Right ventricle myocardium superior (tissue), 1 donor: ENCODE measurements around the gene HNMT. TPM values are rescaled to one million over a fixed set of nuclear protein-coding genes. Genes with fewer than 3 reads are reported as not detected.
"Not testable (repeated sequence)": the region's sequence is repeated elsewhere in the genome, so short reads cannot be mapped to it uniquely, and the experiment has no call there.

ENCODE experiments used
- ATAC-seq: fragments of 200-7000 bp; cut with Tn5 transposase; one replicate; pipeline ENCODE4 v1.9.1; 2020; ENCODE audit warnings: mild to moderate bottlenecking; ENCODE audit not compliant: poor library complexity
- DNase-seq: peaks from one replicate; pipeline ENCODE4 v3.0.0-alpha.2; 2020
- intact Hi-C: fragments of 100-400 bp; cut with DNase I; formaldehyde crosslinking; loops from one replicate; pipeline ENCODE4 v1.11.2; 2022
- total RNA-seq: library from RNA; stranded (reverse); fragmentation: NEBNext Ultra II Directional; extraction: Animal tissue kit (Norgen Biotek cat#: 25700); gene quantifications from one replicate; pipeline ENCODE4 v1.2.1, GENCODE V29; 2021
- donor health status: DM: no; HTN: yes; CAD: no; lungs with severe emphysema.

HNMT gene
- total RNA-seq, 1 donor from 2014 or later = 12.7 TPM

DNA sequence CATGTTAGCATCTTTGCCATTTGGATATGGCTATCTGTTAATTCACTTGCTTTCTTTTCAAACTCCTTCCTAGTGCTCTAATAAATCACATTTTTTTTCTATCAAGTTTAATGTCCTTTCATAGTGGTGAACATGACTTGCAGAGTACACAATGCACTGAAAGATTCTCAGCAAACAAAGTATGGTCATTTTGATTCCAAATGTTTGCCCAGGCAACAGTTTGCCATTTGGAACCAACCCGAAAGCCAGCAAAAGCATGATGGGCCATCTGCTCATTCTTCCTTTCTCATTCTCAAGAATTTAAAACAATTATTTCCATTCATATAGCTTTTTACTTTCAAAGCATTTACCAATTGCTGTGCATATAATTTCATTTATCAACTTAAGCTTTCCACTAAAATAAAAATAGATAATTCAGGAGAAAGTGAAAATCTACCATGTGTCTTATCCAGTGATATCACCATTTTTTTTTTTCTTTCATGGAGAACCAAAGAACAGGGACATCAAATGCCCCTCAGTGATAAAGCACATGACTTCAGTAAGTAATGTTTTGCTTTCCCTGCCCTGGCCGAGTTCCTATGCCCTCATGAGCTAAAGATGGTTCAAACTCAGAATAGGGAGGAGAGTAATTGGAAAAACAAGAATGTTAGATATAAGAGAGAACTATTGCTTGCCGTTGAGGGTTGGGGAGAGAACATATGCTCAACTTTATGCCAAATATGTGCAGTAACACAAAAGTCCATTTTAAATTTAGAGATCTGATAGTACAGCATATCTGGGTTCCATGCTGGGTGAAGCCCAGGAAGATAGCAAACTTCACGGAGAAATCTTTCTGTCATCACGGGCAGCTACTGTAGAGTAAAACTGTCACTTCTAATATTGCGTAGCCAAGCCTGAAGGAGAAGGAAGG is 62.1 kb downstream of the HNMT start:
- no peak for ATAC-seq
- intact Hi-C loops = no loop called here

GRCh38 chr2:138028538-138028937 is 64.3 kb downstream of the HNMT start:
- intact Hi-C loops = no loop called here
- peak; percentile 56 for ATAC-seq
- DNase-seq = no peak

More for the DNA sequence above, 62.1 kb downstream of the HNMT start:
- DNase-seq = no peak

DNA sequence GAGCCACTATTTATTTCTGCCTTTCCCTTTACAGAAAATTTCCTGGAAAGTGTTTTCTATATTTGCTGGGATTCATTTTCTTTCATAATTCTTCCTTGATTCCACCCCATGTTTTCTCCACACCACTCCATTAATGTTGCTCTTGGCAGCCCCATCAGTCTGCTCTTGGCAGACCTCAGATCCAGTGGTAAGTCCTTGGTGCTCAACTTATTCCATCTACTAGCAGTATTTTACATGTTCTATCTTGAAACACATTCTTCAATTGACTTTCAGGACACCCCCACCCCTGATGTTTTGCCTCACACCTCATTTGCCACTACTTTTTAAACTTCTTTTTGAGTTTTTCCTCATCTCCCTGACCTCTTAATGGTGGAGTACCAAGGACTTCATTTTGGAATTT is 65.0 kb downstream of the HNMT start:
- intact Hi-C loops = no loop called here
- DNase-seq (peak; percentile 37), ATAC-seq (peak; percentile 73)

DNA sequence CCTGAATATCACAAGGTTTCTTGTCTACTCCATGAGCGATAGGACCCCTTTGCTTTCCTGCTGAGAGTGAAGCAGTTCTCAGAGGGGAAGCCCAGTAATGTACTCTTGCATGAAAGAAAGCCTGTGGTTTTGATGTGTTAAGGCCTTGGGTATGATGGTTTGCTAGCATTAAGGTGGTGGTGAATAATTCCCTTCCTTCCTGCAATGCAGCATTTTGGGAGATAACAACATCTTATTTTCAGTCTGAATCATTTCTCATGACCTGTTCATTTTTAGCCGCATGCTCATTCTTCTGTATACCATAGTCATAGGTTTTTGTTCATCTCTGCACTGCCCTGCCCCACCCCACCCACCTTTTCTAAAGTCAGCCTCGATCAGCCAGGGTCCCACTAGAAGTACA is 66.2 kb downstream of the HNMT start:
- no peak for ATAC-seq
- no peak for DNase-seq
- intact Hi-C loops = no loop called here

DNA sequence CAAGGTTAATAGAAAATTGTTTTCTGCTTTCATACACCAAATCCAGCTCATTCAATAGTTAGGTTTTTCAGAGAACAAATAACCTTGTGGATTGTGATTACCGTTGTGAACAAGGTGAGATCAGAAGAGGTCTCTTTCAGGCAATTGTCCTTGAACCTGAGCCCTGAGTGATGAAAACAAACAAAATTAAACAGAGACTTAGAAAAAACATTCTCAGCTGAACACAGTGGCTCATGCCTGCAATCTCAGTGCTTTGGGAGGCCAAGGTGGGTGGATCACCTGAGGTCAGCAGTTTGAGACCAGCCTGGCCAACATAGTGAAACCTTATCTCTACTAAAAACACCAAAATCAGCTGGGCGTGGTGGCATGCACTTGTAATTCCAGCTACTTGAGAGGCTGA is 68.1 kb downstream of the HNMT start:
- DNase-seq (no peak), ATAC-seq (no peak)
- intact Hi-C loops = no loop called here

GRCh38 chr2:138034536-138034935 is 70.3 kb downstream of the HNMT start:
- intact Hi-C loops = no loop called here
- DNase-seq = no peak
- ATAC-seq = no peak

- DNase-seq (no peak), ATAC-seq (no peak)
- intact Hi-C loops = no loop called here
These were observed 71.4 kb downstream of the HNMT start for GRCh38 chr2:138035608-138036217.

- intact Hi-C loops = no loop called here
- DNase-seq (no peak), ATAC-seq (no peak)
These were observed 72.2 kb downstream of the HNMT start for GRCh38 chr2:138036522-138036921.

DNA sequence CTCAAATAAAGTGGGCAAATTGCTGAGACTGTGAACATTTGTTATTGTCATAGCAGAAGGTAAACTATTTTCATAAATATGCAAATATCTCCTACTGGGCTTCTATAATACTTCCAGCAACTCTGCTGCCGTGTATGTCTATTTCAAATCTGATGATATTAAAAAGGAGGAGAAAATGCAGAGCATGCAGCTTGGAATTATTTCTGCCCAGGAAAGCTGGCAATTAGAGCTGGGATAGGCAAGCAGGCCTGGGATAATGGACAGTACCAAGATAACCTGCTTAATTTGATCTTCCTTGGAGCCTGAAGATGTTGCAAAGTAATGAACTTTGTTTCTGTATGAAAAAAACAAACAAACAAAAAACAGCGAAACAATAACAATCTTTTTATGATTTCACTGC is 72.8 kb downstream of the HNMT start:
- intact Hi-C loops = no loop called here
- DNase-seq = no peak
- ATAC-seq = no peak

DNA sequence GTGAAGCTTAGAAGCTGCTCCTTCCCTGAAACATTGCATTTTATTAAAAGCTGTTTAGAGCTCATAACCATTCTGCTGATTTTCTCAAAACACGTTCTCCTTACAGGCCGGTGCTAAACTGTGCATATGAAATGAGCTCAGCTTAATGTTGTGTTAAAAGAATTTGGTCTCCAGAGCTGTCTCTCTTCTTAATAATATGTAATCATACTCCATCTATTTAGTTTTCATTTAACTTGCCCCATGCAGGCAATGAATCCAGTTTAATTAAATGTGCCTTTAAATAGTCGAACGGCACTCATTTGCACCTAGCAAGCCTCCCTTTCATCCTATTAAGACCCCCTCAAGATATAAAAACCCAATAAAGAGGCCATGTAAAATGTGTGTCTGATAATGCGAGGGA is 76.3 kb downstream of the HNMT start:
- intact Hi-C loops = no loop called here
- ATAC-seq = no peak

DNA sequence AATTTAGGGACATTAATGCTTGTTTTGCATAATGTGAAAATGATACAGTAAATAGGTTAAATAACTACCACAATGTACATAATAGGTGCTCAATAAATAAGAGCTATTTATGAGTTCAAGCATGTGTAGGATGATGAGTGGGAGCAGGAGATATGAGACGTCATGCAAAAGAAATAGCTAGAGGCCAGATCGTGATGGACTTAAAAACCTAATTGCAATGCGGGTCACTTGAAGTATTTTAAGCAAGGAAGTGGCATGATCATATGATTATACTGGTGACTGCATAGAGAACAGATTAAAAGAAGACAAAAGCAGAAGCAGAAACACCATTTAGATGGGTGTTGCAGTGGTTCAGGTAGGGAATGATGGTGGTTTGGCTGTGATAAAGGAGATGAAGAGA is 78.0 kb downstream of the HNMT start:
- intact Hi-C loops = no loop called here
- no peak for ATAC-seq
- no peak for DNase-seq

More for the DNA sequence above, 76.3 kb downstream of the HNMT start:
- no peak for DNase-seq

GRCh38 chr2:138043588-138043987 is 79.3 kb downstream of the HNMT start:
- intact Hi-C loops, DNase-seq, ATAC-seq: not testable (repeated sequence)

- intact Hi-C loops = no loop called here
- no peak for DNase-seq
- ATAC-seq = no peak
These were observed 94.2 kb downstream of the HNMT start for GRCh38 chr2:138058427-138058826.

DNA sequence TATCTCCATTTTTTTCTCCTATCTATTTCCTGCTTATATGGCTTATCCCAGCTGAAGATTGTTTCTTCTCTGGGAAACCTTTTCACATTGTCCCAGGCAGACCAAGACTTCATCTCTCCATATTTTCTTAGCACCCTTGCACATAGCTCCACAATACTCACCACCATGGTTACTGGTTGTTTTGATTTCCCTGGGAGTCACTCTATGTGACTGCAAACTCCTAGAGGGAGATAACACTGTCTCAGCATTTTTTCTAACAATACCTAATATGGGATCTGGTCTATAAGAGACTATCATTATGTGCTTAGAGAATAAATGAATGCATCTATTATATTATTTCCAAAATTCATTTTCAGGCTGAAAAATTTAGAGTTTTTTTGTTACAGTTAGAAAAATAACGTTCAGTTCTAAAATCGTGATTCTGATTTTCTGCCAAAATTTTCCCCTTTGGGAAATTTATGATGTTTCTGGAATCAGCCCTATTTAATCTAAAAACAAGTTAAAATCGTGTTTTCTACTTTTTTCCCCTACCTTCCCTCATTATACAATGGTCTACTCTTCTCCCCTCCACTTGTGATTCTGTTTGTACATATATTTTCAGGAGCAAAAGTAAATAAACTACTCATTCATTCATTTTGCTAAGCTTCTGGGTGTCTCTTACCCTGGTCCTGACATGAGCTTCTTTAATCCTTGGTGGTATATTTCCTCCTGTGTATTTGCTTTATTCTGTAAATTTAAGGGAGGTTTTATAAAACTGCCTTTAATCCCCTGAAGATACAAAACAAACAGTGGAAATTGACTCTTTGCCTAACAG is 95.4 kb downstream of the HNMT start:
- intact Hi-C loops = no loop called here
- peak; percentile 73 for ATAC-seq
- DNase-seq = no peak

GRCh38 chr2:138060301-138060635 is 96.0 kb downstream of the HNMT start:
- intact Hi-C loops = no loop called here
- peak; percentile 90 for ATAC-seq
- peak; percentile 90 for DNase-seq

- ATAC-seq (no peak), DNase-seq (no peak)
- intact Hi-C loops = no loop called here
These were observed 97.7 kb downstream of the HNMT start for GRCh38 chr2:138061961-138062360.

GRCh38 chr2:138063181-138063580 is 98.9 kb downstream of the HNMT start:
- DNase-seq (no peak), ATAC-seq (no peak)
- intact Hi-C loops = no loop called here
